HG02571 (cell line): ENCODE data around the gene NEURL1.
"Not testable (repeated sequence)": the region's sequence is repeated elsewhere in the genome, so short reads cannot be mapped to it uniquely, and the experiment has no call there.

ENCODE experiments used
- ATAC-seq: cut with Tn5 transposase; IDR thresholded peaks from one replicate; pipeline ENCODE4 v1.9.1; 2021; ENCODE audit warnings: mild to moderate bottlenecking, moderate library complexity; ENCODE audit not compliant: unreplicated experiment

The NEURL1 gene

GRCh38 chr10:103618575-103619423 lies 125.3 kb downstream of the NEURL1 start:
- no peak for ATAC-seq

GRCh38 chr10:103619424-103620351 lies 126.2 kb downstream of the NEURL1 start:
- ATAC-seq = no peak

DNA sequence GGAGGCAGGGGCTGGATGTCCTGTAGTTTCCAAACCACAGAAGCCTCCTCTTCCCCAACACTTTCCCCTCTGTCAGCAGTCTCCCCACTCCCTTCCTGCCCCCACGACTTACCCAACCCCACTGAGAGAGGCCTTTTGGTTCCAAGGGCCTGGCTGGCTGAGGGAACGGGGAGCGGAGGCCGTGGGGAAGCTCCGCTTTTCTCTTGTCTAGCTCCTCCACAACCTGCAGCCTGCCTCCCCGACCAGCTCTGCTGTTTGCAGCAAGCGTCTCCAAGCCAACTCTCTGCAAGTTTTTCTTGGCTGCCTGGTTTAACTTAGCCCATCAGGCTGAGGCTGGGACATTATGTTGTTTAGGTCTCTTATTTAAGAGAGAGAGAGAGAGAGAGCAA lies 126.8 kb downstream of the NEURL1 start:
- ATAC-seq = no peak

- no peak for ATAC-seq
Measured at GRCh38 chr10:103620891-103621782, 127.6 kb downstream of the NEURL1 start.

- no peak for ATAC-seq
Measured at GRCh38 chr10:103621783-103622125, 128.2 kb downstream of the NEURL1 start.

DNA sequence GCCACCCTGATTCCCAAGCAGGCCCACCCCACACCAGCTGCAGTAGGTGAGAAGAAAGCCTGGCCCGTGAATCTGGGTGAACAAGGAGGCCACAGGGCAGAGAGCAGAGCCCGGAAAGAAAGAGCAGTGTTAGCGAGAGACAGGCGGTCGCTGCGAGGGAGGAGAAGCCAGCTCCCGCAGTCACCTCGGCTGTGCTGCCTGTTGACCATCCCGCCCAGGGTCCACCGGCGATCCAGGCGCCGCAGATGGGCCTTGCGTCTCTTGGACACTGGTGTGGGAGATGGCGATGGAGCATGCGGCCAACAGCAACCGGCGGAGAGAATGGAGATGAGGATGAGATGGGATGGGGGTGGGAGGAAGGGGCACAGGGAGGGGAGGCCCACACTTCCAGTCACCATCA lies 128.8 kb downstream of the NEURL1 start:
- no peak for ATAC-seq

DNA sequence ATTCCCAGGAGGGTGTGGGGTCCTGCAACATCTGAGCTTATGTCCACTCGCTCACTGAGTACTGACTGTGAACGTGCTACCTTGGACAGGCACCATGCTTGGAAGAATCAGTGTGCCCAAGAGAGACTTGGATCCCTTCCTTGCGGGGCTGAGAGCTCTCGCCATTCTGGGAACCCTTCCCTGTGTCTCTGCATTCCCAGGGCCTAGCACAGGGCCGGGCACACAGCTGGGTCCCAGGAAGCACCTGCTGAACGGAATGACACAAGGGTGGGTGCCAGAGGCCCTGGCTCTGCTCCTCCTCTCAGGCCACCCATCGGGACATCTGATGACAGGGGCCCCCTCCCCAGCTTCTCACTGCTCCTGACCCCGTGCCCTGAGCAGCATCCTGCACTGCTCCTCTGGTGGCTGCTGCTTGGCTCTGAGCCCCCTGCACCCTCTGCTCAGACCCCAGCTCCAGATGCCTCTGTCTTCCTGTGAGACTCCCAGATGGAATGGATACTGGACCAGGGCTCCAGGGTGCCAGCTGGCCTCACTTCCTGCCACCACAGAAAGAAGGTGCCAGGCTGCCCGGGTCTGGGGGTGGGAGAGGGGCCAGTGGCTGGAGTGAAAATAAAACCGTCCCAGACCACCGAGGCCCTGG lies 129.6 kb downstream of the NEURL1 start:
- no peak for ATAC-seq

DNA sequence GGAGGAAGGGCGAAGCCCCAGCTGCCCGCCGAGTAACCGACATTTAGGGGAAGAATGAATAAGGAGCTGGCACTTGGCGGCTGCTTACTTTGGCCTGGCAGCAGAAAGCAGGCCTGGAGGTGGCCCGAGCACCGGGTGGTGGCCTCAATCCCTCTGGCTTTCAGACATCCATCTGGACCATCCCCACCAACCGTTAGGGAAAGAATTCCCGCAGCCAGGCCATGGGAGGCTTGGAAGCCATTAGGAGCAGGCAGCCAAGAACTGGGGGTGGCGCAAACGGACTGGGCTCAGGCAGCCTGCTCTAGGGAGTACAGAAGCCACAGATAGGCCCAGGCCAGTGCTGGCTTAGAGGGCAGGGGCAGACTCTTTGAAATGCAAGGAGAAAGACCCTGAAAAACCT lies 132.7 kb downstream of the NEURL1 start:
- no peak for ATAC-seq

GRCh38 chr10:103627111-103627892 lies 133.8 kb downstream of the NEURL1 start:
- ATAC-seq = no peak

- no peak for ATAC-seq
Measured at GRCh38 chr10:103627893-103628292, 134.4 kb downstream of the NEURL1 start.

DNA sequence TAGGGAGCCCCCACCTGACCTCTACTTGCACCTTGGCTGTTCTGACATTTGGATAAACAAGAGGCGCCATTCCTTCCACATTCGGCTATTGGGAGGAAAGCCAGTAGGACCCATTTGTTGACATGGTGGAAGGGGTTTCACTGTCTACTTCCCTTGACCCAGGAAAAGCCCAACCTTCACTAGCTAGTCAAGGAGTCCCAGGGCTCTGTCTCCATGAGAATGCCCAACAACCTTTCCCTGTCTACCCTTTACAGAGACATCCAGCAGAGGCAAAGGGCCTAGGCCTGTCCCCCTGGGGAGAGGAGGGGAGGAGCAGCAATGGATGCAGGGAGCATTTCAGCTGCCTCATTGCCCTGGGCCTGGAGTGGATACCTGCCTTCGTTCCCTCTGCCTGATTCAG lies 136.1 kb downstream of the NEURL1 start:
- ATAC-seq = no peak

DNA sequence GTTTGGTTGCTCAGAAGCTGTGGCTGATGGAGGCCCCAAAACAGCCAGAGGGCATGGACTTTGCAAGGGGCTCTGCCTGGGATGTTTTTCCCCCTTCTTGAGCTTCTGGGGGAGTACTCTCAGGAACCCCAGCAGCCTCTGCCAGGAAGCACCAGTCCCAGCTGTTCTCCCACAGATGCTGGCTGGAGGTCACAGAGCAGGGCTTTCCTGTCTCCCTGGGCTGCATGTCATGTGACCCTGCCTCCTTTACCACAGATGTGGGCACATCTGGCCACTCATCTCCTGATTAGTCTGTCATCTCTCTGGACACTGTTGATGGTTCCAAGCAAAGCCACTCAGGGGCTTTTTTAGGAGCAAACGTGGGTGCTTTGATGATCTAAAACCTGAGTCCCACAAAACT lies 136.7 kb downstream of the NEURL1 start:
- ATAC-seq = no peak

DNA sequence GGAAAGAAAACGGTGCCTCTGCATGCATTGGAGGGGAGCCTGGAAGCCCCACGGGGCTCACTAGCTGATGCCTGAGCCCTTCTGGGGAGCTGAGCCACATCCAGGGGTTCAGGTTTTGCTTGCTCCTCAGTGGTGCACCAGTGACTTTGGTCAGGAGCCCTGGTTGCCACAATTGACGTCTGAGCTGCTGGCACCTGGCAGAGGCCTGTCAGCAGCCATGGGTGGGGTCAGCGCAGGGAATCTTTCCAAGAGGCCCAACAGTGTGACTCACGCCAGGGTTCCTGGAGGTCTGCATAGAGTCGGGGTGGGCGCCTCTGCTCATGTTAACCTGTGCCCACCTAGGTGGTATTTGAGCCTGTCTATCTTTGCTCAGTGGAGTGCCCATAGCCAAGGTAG lies 138.7 kb downstream of the NEURL1 start:
- no peak for ATAC-seq

DNA sequence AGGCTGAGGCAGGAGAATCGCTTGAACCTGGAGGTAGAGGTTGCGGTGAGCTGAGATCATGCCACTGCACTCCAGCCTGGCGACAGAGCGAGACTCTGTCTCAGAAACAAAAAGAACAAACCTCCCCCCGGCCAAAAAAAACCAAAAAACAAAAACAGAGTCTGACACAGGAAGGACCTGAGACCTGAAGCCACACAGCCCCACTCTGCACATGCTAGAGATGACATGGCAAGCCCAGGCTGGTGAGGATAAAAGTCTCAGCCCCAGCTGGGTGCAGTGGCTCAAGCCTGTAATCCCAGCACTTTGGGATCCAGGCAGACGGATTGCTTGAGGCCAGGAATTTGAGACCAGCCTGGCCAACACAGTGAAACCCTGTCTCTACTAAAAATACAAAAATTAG lies 139.4 kb downstream of the NEURL1 start:
- not testable (repeated sequence) for ATAC-seq

DNA sequence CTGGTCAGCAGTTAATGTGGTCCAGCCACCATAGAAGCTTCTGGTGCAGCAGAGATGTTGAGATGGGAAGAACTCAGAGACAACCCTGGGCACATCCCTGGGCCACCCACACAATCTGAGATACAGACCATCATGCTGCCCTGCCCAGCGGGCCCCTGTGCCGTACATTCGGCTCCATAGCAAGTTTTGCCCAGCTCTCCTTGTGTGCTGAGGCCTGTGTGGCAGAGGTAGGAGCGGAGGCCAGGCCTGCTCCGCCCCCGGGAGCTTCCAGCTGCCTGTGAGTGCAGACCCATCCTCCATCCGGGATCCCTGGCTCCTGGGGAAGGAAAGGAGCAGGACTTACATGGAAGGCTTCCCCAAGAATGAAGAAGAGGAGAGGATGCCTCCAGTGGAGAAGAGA lies 140.3 kb downstream of the NEURL1 start:
- no peak for ATAC-seq

DNA sequence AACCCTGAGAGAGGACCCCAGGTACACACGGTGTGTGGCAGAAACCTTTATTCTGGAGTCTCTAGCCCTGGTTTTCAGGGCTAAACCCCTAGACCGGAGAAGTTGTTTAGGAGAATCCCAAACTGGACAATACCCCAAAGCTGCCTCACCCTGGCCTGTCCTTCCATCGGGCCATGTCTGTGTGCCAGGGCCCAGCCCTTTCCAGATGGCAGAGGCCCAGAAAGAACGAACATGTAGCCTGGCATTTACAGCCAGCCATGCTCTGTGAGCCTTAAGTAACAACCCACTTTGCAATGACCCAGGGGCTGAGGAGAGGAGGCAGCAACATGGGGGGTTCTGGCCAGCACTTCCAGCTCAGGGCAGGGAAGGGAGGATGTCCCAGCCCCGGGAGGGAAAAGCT lies 142.1 kb downstream of the NEURL1 start:
- ATAC-seq = no peak

DNA sequence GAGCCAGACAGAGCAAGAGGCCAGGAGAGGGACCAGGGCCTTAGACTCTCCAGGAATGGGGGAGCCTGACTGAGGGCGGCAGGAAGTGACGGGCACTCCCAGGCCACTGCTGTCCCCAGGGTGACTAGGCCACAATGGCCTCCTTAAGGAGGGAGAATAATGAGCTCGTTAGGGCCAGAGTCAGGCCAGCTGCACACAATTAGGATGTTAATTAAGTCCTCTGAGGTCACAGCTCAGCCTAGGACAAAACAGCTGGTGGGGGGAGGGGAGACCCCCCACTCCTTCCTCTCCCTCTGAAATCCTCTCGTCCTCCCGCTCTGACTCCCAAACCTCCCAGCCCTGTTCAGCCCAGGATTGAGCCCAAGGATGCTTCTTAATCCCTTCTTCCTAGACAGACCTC lies 143.0 kb downstream of the NEURL1 start:
- no peak for ATAC-seq

DNA sequence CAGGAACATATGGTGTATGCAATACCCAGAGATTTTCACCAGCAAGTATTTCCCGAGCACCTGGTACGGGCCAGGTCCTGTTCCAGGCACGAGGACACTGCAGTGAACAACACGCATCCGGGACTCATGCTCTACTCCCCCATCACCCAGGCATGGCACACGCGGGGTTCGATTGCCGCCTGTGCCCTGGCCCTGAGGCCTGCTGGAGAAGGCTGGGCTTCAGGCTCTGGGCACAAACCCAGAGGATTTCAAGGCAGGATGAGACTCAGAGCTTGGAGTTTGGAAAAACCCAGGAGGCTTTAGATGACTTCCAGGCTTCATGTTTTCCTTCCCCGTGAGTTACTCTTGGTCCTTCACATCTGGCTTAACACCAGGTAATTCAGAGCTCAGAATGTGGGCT lies 143.5 kb downstream of the NEURL1 start:
- ATAC-seq = no peak

GRCh38 chr10:103637927-103638557 lies 144.5 kb downstream of the NEURL1 start:
- ATAC-seq = no peak
